HG02938 (cell line): ENCODE measurements around the gene TMEM37.

Source experiments
- ATAC-seq: cut with Tn5 transposase; IDR thresholded peaks from one replicate; pipeline ENCODE4 v1.9.1; 2021; ENCODE audit warnings: mild to moderate bottlenecking, moderate library complexity; ENCODE audit not compliant: unreplicated experiment

TMEM37 gene

GRCh38 chr2:119451336-119452050 lies 19.8 kb downstream of the TMEM37 start:
- ATAC-seq, result no peak

- no peak for ATAC-seq
Observed at GRCh38 chr2:119453972-119454593, 22.4 kb downstream of the TMEM37 start.

- no peak for ATAC-seq
Observed at GRCh38 chr2:119455066-119455718, 23.5 kb downstream of the TMEM37 start.

GRCh38 chr2:119460076-119460475 lies 28.4 kb downstream of the TMEM37 start:
- ATAC-seq, result no peak

GRCh38 chr2:119461811-119462210 lies 30.2 kb downstream of the TMEM37 start:
- ATAC-seq, result no peak

GRCh38 chr2:119462574-119462973 lies 30.9 kb downstream of the TMEM37 start:
- no peak for ATAC-seq

GRCh38 chr2:119463136-119463535 lies 31.5 kb downstream of the TMEM37 start:
- no peak for ATAC-seq

GRCh38 chr2:119463990-119464389 lies 32.3 kb downstream of the TMEM37 start:
- no peak for ATAC-seq

- no peak for ATAC-seq
Observed at GRCh38 chr2:119464981-119465380, 33.3 kb downstream of the TMEM37 start.

GRCh38 chr2:119465687-119466086 lies 34.0 kb downstream of the TMEM37 start:
- no peak for ATAC-seq

GRCh38 chr2:119466373-119466772 lies 34.7 kb downstream of the TMEM37 start:
- ATAC-seq, result no peak

GRCh38 chr2:119468154-119468955 lies 36.7 kb downstream of the TMEM37 start:
- ATAC-seq, result no peak

- ATAC-seq, result no peak
Observed at GRCh38 chr2:119469131-119469530, 37.5 kb downstream of the TMEM37 start.

GRCh38 chr2:119469661-119470297 lies 38.1 kb downstream of the TMEM37 start:
- ATAC-seq, result no peak

GRCh38 chr2:119472749-119473148 lies 41.1 kb downstream of the TMEM37 start:
- ATAC-seq, result no peak

GRCh38 chr2:119473621-119474370 lies 42.1 kb downstream of the TMEM37 start:
- no peak for ATAC-seq

GRCh38 chr2:119474371-119475224 lies 42.9 kb downstream of the TMEM37 start:
- no peak for ATAC-seq

- ATAC-seq, result no peak
Observed at GRCh38 chr2:119475225-119475856, 43.7 kb downstream of the TMEM37 start.

- no peak for ATAC-seq
Observed at GRCh38 chr2:119475857-119476244, 44.2 kb downstream of the TMEM37 start.
